Trophoblast cell (in vitro differentiated cells and primary cell): ENCODE results near the gene CLDN9.

ENCODE experiments used
- DNase-seq, 2 donors: peaks; one replicate each; pipeline ENCODE4 v3.0.0-alpha.2; 2016
- H2AFZ ChIP-seq: 2 replicates; pipeline ENCODE4 v1.6.1; 2013; ENCODE audit warnings: low read length, moderate library complexity, mild to moderate bottlenecking; ENCODE audit not compliant: insufficient read depth, poor library complexity
- H2AK5ac ChIP-seq: 2 replicates; pipeline ENCODE4 v1.6.1; 2013; ENCODE audit warnings: mild to moderate bottlenecking, low read length
- H2BK120ac ChIP-seq: 2 replicates; pipeline ENCODE4 v1.6.1; 2013; ENCODE audit warnings: low read length, mild to moderate bottlenecking, moderate library complexity; ENCODE audit not compliant: insufficient read depth, poor library complexity
- H2BK12ac ChIP-seq: 2 replicates; pipeline ENCODE4 v1.6.1; 2013; ENCODE audit warnings: mild to moderate bottlenecking, low read length, moderate library complexity
- H2BK5ac ChIP-seq: 2 replicates; pipeline ENCODE4 v1.6.1; 2013; ENCODE audit warnings: low read length, low read depth, moderate library complexity, mild to moderate bottlenecking; ENCODE audit not compliant: poor library complexity
- H3K14ac ChIP-seq: 2 replicates; pipeline ENCODE4 v1.6.1; 2013; ENCODE audit warnings: mild to moderate bottlenecking, low read length
- H3K18ac ChIP-seq: 2 replicates; pipeline ENCODE4 v1.6.1; 2013; ENCODE audit warnings: mild to moderate bottlenecking, low read length
- H3K23ac ChIP-seq: 2 replicates; pipeline ENCODE4 v1.6.1; 2013; ENCODE audit warnings: low read length
- H3K27ac ChIP-seq: 2 replicates; pipeline ENCODE4 v1.5.1; 2013; ENCODE audit warnings: low read depth, mild to moderate bottlenecking, inconsistent platforms, low read length, moderate library complexity
- H3K27me3 ChIP-seq: 2 replicates; pipeline ENCODE4 v1.6.1; 2013; ENCODE audit warnings: inconsistent platforms, mild to moderate bottlenecking, low read length, moderate library complexity; ENCODE audit not compliant: insufficient read depth
- H3K36me3 ChIP-seq, 2 experiments: 1 replicate in 1 of 2; 2 replicates in 1 of 2; pipeline ENCODE4 v1.6.1; 2013; ENCODE audit warnings: low read length in 2 of 2, mild to moderate bottlenecking in 2 of 2, moderate library complexity in 1 of 2; ENCODE audit not compliant: insufficient read depth in 2 of 2, control insufficient read depth in 1 of 2
- H3K4ac ChIP-seq: 2 replicates; pipeline ENCODE4 v1.6.1; 2013; ENCODE audit warnings: low read depth, mild to moderate bottlenecking, low read length, moderate library complexity
- H3K4me1 ChIP-seq, 2 experiments: 1 replicate in 1 of 2; 2 replicates in 1 of 2; pipeline ENCODE4 v1.6.1; 2013; ENCODE audit warnings: low read length in 2 of 2, mild to moderate bottlenecking in 2 of 2, moderate library complexity in 1 of 2; ENCODE audit not compliant: insufficient read depth in 2 of 2, control insufficient read depth in 1 of 2
- H3K4me2 ChIP-seq: 2 replicates; pipeline ENCODE4 v1.6.1; 2013; ENCODE audit warnings: inconsistent platforms, mild to moderate bottlenecking, low read length, moderate library complexity
- H3K4me3 ChIP-seq: 2 replicates; pipeline ENCODE4 v1.5.1; 2013; ENCODE audit warnings: mild to moderate bottlenecking, low read depth, low read length, inconsistent platforms
- H3K79me1 ChIP-seq: one replicate; pipeline ENCODE4 v1.6.1; 2013; ENCODE audit warnings: low read length
- H3K79me2 ChIP-seq: 2 replicates; pipeline ENCODE4 v1.6.1; 2013; ENCODE audit warnings: low read length, mild to moderate bottlenecking; ENCODE audit not compliant: control insufficient read depth, insufficient read depth, poor library complexity
- H3K9ac ChIP-seq: 2 replicates; pipeline ENCODE4 v1.6.1; 2013; ENCODE audit warnings: mild to moderate bottlenecking, low read length
- H3K9me3 ChIP-seq: 2 replicates; pipeline ENCODE4 v1.6.1; 2013; ENCODE audit warnings: low read depth, mild to moderate bottlenecking, control low read depth, inconsistent platforms, low read length; ENCODE audit not compliant: insufficient read depth
- H4K12ac ChIP-seq: 2 replicates; pipeline ENCODE4 v1.6.1; 2013; ENCODE audit warnings: low read depth, mild to moderate bottlenecking, low read length, moderate library complexity
- H4K8ac ChIP-seq: 2 replicates; pipeline ENCODE4 v1.6.1; 2013; ENCODE audit warnings: low read depth, mild to moderate bottlenecking, low read length, moderate library complexity
- H4K91ac ChIP-seq: one replicate; pipeline ENCODE4 v1.6.1; 2013; ENCODE audit warnings: low read depth, mild to moderate bottlenecking, low read length, moderate library complexity
- WGBS: extraction: QIAGEN DNeasy Blood & Tissue Kit; methylation state at CpG from one replicate; pipeline ENCODE4 v1.1.7; 2013; ENCODE audit warnings: missing lambda C conversion rate; ENCODE audit not compliant: insufficient read length, insufficient coverage; ENCODE audit errors: extremely low coverage; 5-methylcytosine and 5-hydroxymethylcytosine counted together

The CLDN9 gene

DNA sequence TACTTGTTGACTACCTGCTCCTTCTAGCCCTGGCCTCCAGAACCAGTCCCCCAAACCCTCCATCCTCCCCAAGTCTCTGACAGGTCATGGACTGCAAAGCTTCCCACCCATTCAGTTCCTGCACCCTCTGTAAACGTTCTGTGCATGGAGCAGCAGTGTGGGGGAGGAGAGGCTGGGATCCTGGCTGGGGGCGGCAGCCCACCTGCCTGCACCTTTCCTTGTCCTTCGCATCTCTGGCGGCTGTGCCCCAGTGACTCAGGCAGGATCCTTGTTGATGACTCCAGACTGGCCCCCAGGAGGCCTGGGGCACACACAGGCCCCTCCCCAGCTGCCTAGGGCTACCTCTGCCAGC lies 30.8 kb upstream of the CLDN9 start:
- no CpG with 5 or more reads among the region's 4 CpGs for WGBS
- Histone ChIP-seq H3K23ac (no peak overlapping the region), H3K18ac (no peak overlapping the region), H3K27ac (peak overlapping the region; percentile 31), H3K36me3 (peaks cover 6 to 13% of the 10 kb centered on the region in 2 experiments), H2AFZ (no peak overlapping the region), H2AK5ac (no peak overlapping the region), H2BK120ac (no peak overlapping the region), H3K79me1 (peaks cover 15% of the 10 kb centered on the region), H3K79me2 (peaks cover 10% of the 10 kb centered on the region), H4K8ac (peak overlapping the region; percentile 100), H2BK12ac (no peak overlapping the region), H3K27me3 (no peaks in the 10 kb centered on the region), H3K9ac (no peak overlapping the region), H3K9me3 (no peaks in the 10 kb centered on the region), H3K4me3 (no peak overlapping the region), H4K12ac (no peak overlapping the region), H3K14ac (no peak overlapping the region), H2BK5ac (no peak overlapping the region), H3K4me2 (no peak overlapping the region), H3K4me1 (peaks cover 17 to 23% of the 10 kb centered on the region in 2 experiments), H4K91ac (no peak overlapping the region), H3K4ac (no peak overlapping the region)
- no peak for DNase-seq

DNA sequence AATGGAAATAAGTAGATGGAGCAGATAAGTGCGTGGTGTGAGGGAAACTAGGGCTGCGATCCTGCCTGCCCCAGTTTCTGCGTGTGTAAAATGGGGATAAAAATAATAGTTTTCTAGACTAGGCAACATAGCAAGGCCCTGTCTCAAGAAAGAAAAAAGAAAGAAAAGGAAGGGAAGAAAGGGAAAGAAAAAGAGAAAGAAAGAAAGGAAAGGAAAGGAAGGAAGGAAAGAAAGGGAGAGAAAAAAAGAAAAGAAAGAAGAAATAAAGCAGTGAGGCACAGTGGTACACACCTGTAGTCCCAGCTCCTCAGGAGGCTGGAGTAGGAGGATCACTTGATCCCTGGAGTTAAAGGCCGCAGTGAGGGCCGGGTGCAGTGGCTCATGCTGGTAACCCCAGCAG lies 30.3 kb upstream of the CLDN9 start:
- H2BK12ac ChIP-seq = no peak overlapping the region
- H4K12ac ChIP-seq = no peak overlapping the region
- H4K91ac ChIP-seq = no peak overlapping the region
- H2BK5ac ChIP-seq = no peak overlapping the region
- no peak overlapping the region for H3K4ac ChIP-seq
- H2AFZ ChIP-seq = no peak overlapping the region
- no peak overlapping the region for H2AK5ac ChIP-seq
- H3K18ac ChIP-seq = no peak overlapping the region
- H3K4me2 ChIP-seq = no peak overlapping the region
- no peak overlapping the region for H2BK120ac ChIP-seq
- H3K27ac ChIP-seq = no peak overlapping the region
- no CpG with 5 or more reads among the region's 5 CpGs for WGBS
- no peak overlapping the region for H3K14ac ChIP-seq
- H3K79me2 ChIP-seq = peaks cover 10% of the 10 kb centered on the region
- no peak overlapping the region for H3K23ac ChIP-seq
- no peak overlapping the region for H3K4me3 ChIP-seq
- no peak overlapping the region for H3K9ac ChIP-seq
- H3K79me1 ChIP-seq = peaks cover 15% of the 10 kb centered on the region
- no peak for DNase-seq
- peaks cover 20 to 25% of the 10 kb centered on the region in 2 experiments for H3K4me1 ChIP-seq
- H4K8ac ChIP-seq = no peak overlapping the region
- H3K27me3 ChIP-seq = no peaks in the 10 kb centered on the region
- H3K36me3 ChIP-seq = peaks cover 4 to 9% of the 10 kb centered on the region in 2 experiments
- H3K9me3 ChIP-seq = no peaks in the 10 kb centered on the region

DNA sequence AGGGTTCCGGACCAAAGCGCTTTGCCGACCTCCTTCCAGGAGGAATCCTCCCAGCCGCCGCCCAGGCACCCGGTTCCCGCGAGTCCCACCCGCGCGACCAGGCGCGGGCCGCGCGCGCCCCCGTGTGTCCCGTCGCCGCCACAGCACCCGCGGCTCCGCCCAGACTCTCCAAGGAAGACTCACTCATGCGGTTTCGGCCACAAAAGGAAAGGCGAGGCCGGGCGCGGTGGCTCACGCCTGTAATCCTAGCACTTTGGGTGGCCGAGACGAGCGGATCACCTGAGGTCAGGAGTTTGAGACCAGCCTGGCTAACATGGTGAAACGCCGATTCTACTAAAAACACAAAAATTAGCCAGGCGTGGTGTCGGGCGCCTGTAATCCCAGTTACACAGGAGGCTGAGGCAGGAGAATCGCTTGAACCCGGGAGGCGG lies 29.0 kb upstream of the CLDN9 start:
- Histone ChIP-seq H3K79me2 (peaks cover 10% of the 10 kb centered on the region), H2BK5ac (no peak overlapping the region), H4K12ac (no peak overlapping the region), H3K4me2 (peak overlapping the region; percentile 59), H4K8ac (peak overlapping the region; percentile 65), H3K4ac (no peak overlapping the region), H3K9me3 (no peaks in the 10 kb centered on the region), H3K27me3 (no peaks in the 10 kb centered on the region), H3K9ac (no peak overlapping the region), H3K79me1 (peaks cover 15% of the 10 kb centered on the region), H3K4me3 (no peak overlapping the region), H3K14ac (no peak overlapping the region), H2BK12ac (no peak overlapping the region), H3K27ac (no peak overlapping the region), H2AFZ (peak overlapping the region; percentile 83), H3K4me1 (peaks cover 23 to 31% of the 10 kb centered on the region in 2 experiments), H2BK120ac (no peak overlapping the region), H3K18ac (no peak overlapping the region), H3K23ac (no peak overlapping the region), H2AK5ac (no peak overlapping the region), H4K91ac (no peak overlapping the region), H3K36me3 (no peaks in the 10 kb centered on the region)
- peak; percentile 78 to 93 for DNase-seq
- no CpG with 5 or more reads among the region's 42 CpGs for WGBS

DNA sequence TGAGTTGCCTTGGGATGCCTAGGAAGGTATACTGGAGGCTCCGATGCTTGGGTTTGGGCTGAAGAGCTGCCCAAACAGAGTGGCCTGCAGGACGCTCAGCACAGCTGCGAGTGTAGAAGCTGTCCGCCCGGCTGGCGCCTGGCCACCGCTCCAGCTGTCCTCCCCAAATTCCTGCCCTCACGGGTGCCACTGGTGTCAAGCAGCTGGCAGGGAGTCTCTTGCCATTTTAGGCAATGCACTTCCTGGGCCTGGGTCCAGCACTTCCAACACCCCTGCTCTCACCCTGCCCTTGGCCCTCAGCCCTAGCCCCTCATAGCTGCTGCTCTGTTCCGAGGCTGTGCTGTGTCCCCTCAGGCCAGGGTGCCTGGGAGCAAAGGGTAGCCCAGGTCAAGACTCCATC lies 27.3 kb upstream of the CLDN9 start:
- Histone ChIP-seq H3K14ac (no peak overlapping the region), H2AK5ac (no peak overlapping the region), H2BK12ac (no peak overlapping the region), H4K8ac (no peak overlapping the region), H3K4me3 (no peak overlapping the region), H3K4me2 (no peak overlapping the region), H3K79me1 (peaks cover 8% of the 10 kb centered on the region), H2AFZ (no peak overlapping the region), H3K4me1 (peaks cover 18 to 24% of the 10 kb centered on the region in 2 experiments), H2BK120ac (no peak overlapping the region), H3K9me3 (no peaks in the 10 kb centered on the region), H3K79me2 (peaks cover 3% of the 10 kb centered on the region), H3K4ac (no peak overlapping the region), H3K27ac (no peak overlapping the region), H4K91ac (no peak overlapping the region), H3K23ac (no peak overlapping the region), H3K18ac (no peak overlapping the region), H3K36me3 (no peaks in the 10 kb centered on the region), H2BK5ac (no peak overlapping the region), H4K12ac (no peak overlapping the region), H3K9ac (no peak overlapping the region), H3K27me3 (no peaks in the 10 kb centered on the region)
- DNase-seq = no peak
- WGBS = no CpG with 5 or more reads among the region's 9 CpGs
